IPS DF 4.7 (cell line): ENCODE data around the gene JSRP1.

Experiments used
- DNase-seq: peaks from one replicate; pipeline ENCODE4 v3.0.0-alpha.2; 2013; ENCODE audit warnings: low spot score; ENCODE audit errors: extremely low read depth

Gene JSRP1

DNA sequence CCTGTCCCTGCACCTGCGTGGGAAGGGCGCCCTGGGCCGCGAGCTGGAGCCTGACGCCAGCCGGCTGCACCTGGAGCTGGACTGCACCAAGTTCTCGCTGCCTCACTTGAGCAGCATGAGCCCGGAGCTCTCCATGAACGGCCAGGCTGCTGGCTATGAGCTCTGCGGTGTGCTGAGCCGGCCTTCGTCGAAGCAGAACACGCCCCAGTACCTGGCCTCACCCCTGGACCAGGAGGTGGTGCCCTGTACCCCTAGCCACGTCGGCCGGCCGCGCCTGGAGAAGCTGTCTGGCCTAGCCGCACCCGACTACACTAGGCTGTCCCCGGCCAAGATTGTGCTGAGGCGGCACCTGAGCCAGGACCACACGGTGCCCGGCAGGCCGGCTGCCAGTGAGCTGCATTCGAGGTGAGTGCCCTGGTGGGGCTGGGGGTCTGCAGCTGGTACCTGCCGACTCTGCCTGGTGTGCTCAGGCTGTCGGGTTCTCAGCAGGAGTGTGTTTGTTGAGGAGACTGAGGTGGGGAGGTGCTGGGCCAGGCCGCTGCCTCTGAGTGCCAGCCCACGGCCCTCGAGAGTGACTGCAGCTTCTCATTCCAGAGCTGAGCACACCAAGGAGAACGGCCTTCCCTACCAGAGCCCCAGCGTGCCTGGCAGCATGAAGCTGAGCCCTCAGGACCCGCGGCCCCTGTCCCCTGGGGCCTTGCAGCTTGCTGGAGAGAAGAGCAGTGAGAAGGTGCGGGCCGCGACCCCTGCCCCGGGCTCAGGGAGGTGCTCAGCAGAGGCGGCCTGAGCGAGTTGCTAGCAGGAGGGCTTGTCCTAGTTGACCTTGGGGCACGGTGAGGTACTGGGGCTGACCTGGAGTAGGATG, 39.6 kb downstream of the JSRP1 start:
- no peak for DNase-seq

DNA sequence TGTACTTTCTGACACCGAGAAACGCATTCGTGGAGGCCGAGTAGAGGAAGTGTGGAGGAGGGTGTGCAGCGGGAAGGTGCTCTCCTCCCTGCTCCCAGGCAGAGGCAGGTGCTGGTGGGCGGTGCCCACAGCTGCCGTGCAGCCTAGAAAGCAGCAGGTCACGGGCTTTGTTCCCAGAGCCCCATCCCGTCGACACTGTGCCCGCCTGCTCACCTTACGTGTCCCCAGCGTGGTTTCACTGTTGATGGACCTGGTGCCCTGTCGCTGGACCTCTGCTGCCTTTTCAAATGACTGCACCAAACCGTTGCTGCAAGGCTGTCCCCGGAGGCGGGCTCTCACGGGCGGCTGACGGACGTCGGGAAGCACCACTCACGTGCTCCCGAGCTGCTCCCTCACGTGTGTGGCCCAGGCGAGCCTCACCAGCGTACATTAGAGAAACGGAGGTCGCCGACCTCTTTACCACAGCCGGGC, 40.9 kb downstream of the JSRP1 start:
- DNase-seq: no peak

DNA sequence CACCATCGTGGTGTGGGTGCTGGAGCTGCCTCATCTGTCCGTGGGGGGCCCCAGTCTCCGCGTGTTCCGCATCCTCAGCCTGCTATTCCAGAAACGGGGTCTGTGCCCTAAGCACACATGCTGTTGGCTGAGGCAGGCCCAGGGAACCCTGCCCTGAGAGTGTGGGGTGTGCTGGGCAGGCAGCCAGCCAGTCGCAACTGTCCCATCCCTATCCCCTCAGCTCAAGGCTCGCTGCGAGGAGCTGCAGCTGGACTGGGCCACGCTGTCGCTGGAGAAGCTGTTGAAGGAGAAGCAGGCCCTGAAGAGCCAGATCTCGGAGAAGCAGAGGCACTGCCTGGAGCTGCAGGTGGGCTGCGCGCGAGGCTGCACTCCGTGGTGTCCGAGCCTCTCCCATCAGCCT, 42.0 kb downstream of the JSRP1 start:
- no peak for DNase-seq

DNA sequence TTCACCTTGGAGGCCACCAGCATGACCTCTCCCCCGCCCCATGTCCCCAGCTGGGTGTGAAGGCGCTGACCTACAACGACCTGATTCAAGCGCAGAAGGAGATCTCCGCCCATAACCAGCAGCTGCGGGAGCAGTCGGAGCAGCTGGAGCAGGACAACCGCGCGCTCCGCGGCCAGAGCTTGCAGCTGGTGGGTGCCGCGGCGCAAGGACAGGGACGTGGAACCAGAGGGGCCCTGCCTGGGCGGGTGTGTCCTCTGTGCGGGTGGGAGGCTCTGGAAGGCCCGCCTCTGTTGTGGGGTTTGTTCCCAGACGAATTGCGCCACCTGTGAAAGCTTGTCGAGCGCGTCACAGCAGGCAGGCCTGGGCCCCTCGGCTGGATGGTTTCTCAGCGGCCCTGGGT, 42.4 kb downstream of the JSRP1 start:
- no peak for DNase-seq

DNA sequence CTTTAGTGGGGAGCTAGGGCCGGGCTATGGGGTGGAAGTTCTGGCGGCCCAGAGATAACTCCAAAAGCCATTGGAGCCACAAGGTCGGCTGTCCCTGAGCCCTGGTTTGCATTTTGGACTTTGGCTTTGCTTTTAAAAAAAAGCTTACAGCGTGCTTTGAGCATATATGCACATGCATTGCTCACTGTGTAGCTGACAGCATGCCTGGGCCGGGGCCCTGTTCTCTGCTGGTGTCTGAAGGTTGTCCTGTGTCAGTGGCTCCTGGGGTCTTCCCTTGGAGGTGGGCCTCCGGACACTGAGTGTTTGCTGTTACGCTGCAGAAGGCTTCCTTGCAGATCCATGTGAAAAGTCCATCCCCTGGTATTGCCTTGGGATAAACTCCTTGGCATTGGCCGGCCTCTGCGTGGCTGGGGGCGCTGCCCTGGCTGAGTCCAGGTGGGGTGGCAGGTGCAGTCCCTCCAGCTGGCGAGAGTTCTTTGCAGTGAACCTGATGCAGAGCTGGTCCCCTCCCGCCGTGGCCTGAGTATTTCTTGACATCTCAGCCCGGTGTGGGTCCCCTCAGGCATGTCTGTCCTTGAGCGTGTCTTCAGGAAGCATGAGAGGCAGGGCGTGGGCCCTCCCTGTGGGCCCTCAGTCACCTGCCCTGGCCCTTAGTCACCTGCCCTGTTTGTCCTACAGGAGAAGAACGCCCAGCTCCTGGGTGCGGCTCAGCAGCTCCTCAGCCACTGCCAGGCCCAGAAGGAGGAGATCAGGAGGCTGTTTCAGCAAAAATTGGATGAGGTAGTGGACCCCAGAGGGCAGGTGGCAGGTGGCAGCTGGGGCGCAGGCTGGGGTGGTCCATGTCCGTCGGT, 43.1 kb downstream of the JSRP1 start:
- DNase-seq: no peak

DNA sequence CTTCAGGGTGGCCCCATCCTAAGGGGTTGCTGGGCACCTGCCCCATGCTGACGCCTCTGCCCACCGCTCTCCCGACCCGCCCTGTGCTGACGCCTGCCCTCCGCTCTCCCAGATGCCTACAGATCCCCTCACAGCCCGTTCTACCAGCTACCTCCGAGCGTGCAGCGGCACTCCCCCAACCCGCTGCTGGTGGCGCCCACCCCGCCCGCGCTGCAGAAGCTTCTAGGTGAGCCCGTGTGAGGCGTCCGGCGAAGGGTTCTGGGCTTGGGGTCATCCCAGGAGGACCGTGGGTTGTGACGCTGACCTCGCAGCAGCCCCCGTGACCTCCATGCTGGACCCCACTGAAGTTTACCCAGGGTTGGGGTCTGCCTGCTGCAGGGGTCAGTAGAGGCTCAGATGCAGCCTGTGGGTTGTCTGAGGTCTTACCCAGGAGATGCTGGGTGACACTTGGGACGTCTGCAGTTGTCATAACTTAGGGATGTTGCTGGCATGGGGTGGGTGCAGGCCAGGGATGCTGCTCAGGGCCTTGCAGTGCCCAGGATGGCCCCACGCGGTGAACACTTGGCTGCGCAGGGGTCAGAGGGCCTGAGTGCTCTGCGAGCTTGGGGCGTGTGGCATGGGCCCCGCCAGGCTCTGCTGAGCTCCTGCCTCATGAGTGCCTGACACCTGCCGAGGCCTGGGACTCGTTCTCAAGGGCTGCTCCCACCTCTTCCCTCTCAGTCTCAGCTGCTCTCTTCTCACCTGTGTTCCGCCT, 45.1 kb downstream of the JSRP1 start:
- DNase-seq: no peak

DNA sequence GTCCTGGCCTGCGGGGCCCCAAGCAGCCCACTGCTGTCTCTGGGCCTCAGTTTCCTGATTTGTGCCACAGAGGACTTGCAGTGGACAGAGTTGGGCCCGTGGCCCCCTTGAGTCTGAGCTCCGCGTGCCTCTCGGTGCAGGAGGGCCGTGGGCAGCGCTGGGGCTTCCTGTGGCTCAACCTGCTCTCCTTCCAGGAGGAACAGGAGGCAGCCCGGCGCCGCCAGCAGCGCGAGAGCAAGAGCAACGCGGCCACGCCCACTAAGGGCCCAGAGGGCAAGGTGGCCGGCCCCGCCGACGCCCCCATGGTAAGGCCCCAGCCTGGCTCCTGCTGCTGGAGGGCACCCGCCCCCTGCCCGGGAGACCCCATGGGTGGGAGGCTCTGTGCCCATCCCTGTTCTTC, 46.0 kb downstream of the JSRP1 start:
- DNase-seq: no peak

DNA sequence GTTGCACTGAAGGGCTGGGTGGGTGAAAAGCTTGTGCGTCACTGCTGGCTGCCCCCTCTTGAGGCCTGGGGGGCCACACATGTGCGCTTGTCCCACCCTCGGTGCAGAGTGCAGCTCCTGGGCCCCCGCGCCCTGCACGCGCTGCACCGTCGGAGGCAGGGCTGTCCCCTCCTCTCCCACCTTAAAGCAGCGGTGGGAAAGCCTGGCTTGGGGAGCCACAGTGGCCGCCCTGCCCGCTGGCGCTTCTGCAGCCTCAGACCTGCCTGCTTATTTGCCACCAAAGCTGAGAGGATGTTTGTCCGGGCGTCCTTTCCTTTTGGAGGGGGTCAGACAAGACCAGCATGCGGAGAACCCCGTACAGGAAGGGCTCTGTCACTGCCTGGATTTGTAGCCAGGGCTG, 46.8 kb downstream of the JSRP1 start:
- no peak for DNase-seq

DNA sequence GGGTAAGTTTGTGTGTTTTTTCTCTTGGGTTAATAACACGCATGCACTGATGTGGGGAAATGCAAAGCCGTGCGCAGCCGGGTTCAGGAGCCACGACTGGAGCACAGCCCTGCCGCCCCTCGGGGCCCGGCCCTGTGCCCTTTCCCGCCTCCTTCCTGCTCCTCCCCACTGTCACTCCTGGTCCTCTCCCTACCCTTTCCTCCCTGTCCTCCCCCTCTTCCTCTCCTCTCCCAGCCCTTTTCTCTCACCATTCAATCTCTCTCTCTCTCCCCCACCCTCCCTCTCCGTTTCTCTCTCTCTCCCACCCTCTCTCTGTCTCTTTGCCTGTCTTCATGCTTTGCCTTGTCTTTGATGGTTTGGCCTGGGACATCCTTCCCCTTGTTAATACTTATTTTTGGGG, 47.2 kb downstream of the JSRP1 start:
- DNase-seq: no peak

DNA sequence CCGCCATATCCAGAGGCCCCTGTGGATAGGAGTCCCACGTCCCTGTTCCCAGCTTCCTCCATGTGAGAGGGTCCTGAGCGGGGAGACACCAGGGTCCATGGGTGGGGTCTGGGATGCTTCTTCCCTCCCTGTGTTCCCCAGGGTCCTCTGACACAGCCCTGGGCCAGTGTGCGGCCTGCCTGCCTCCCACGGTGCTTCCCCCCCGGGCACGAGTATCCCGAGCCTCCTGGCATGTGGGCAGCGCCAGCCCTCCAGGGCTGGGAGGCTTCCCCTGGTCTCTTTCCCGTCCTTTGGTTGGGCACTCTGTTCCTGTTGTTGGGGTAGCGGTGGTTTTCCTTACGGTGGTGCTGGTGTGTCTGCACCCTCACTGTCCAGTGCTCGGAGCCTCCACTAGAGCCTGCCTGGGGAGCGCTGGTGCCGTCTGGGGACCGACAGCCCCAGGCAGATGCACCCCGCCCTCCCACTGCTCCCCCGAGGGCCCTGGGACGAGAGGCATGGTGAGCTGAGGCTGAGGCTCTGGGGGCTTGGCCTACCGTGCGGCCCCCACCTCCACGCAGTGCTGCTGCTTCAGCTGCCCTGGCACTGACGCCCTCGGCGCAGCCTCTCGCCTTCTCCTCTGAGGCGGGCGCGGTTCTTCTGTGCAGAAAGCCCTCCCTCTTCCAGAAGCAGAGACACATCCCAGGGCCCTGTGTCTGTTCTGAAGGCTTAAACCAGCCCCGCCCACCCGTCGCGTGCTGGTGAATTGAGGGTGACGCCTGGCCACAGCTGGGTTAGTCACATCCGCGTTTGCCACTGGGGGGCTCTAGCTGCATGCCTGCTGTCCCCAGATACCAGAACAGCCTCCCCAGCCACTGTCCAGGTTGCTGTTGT, 48.0 kb downstream of the JSRP1 start:
- DNase-seq: no peak

DNA sequence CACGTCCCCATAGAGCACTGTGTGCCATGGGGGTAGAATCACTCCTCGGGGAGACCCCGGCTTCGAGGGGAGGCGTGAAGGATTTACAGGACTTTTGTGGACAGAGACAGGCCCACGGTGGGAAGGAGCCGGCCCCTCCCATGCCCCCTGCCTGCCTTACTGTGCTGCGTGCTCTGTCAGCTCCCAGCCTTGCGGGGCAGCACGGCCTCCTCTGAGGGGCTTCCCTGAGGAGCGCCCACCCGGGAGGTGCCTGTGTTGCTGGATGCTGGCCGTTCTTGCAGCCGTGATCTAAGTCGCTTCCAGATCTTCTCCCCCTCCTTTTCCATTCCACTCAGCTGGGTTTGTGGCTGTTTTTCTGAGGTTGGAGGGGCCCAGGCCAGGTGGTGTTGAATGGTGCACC, 49.2 kb downstream of the JSRP1 start:
- no peak for DNase-seq

DNA sequence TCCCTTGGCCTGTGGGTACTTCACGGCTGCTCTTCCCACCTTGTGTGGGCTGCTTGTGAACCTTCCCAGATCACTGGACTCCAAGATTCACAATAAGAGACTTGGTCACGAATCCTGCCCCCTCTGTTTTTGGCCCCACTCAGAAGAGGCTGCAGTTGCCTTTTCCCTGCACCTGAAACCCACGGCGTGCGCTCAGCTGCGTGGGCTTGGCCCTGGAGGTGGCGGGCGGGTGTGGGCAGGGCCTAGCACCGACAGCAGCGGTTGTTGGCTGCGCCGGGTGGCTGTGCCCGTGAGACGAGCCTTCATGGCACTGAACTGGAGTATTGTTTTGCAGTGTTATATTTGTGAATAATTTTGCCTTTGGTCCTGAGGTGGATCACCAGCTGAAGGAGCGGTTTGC, 53.9 kb downstream of the JSRP1 start:
- DNase-seq: no peak
